ENCODE results near the gene HBS1L. TPM values are rescaled to one million over a fixed set of nuclear protein-coding genes. Genes with fewer than 3 reads are reported as not detected.

Gene HBS1L
- polyA plus RNA-seq, 3 donors = 16.0 to 48.9 (median 36.3) TPM

- H4K20me1 ChIP-seq (ENCODE audit: insufficient read depth, low read length) = no peaks in the 10 kb centered on the region
- no peak overlapping the region for H3K4me3 ChIP-seq (replicated peaks in 1 of 3; ENCODE audit: low read depth in 2 of 3, low read length in 3 of 3)
- H3K27ac ChIP-seq (ENCODE audit: low read depth in 1 of 2, low read length in 2 of 2) = no peak overlapping the region
- H3K27ac Mint-ChIP-seq = no peak overlapping the region
- H3K27me3 Mint-ChIP-seq (ENCODE audit: low read depth in 3 of 3) = peaks cover 4 to 8% (median 4%) of the 10 kb centered on the region in 3 donors
- no peak overlapping the region for H3K4me3 Mint-ChIP-seq
- no peaks in the 10 kb centered on the region for H3K9me3 ChIP-seq (replicated peaks in 1 of 2; ENCODE audit: control insufficient read depth in 1 of 2, insufficient read depth in 1 of 2, low read length in 2 of 2)
- H3K9me3 Mint-ChIP-seq = peaks cover 0 to 2% (median 0%) of the 10 kb centered on the region in 7 donors
- no peaks in the 10 kb centered on the region for H3K36me3 ChIP-seq (replicated peaks in 1 of 2; ENCODE audit: control insufficient read depth in 1 of 2, insufficient read depth in 2 of 2, low read length in 2 of 2)
- no peaks in the 10 kb centered on the region for H3K79me2 ChIP-seq (ENCODE audit: insufficient read depth, low read length)
- 100% methylated on average over 1 of the region's 3 CpGs for WGBS (ENCODE audit: insufficient coverage)
- DNase-seq = no peak
- no peaks in the 10 kb centered on the region for H3K4me1 Mint-ChIP-seq
- no peak overlapping the region for H2AFZ ChIP-seq (ENCODE audit: insufficient read depth, low read depth, low read length, poor library complexity, severe bottlenecking)
- TF ChIP-seq CTCF (IDR thresholded peaks at IDR 0.05) = no peak
- H3K4me2 ChIP-seq (replicated peaks; ENCODE audit: extremely low read depth, low read length, poor library complexity, severe bottlenecking) = no peak overlapping the region
- no peak overlapping the region for H3K9ac ChIP-seq (ENCODE audit: insufficient read depth, low read length, poor library complexity, severe bottlenecking)
- no peaks in the 10 kb centered on the region for H3K27me3 ChIP-seq (ENCODE audit: control insufficient read depth in 2 of 2, insufficient read depth in 2 of 2, low read length in 2 of 2)
- intact Hi-C loops (cut with micrococcal nuclease) = no loop called here
- no peaks in the 10 kb centered on the region for H3K36me3 Mint-ChIP-seq
- no peaks in the 10 kb centered on the region for H3K4me1 ChIP-seq (ENCODE audit: control insufficient read depth in 1 of 2, insufficient read depth in 2 of 2, low read length in 2 of 2)
These were observed 128.8 kb downstream of the HBS1L start for GRCh38 chr6:134925800-134926199.

GRCh38 chr6:134921721-134922261 lies 132.8 kb downstream of the HBS1L start:
- TF ChIP-seq CTCF (IDR thresholded peaks at IDR 0.05) = no peak
- no peak overlapping the region for H2AFZ ChIP-seq (ENCODE audit: insufficient read depth, low read depth, low read length, poor library complexity, severe bottlenecking)
- no peaks in the 10 kb centered on the region for H3K4me1 Mint-ChIP-seq
- H3K4me3 Mint-ChIP-seq = no peak overlapping the region
- no peaks in the 10 kb centered on the region for H4K20me1 ChIP-seq (ENCODE audit: insufficient read depth, low read length)
- H3K27ac Mint-ChIP-seq = no peak overlapping the region
- peaks cover 0 to 9% (median 0%) of the 10 kb centered on the region in 7 donors for H3K9me3 Mint-ChIP-seq
- no peaks in the 10 kb centered on the region for H3K79me2 ChIP-seq (ENCODE audit: insufficient read depth, low read length)
- 95% methylated on average over 6 of the region's 6 CpGs for WGBS (ENCODE audit: insufficient coverage)
- intact Hi-C loops (cut with micrococcal nuclease) = no loop called here
- no peaks in the 10 kb centered on the region for H3K36me3 ChIP-seq (replicated peaks in 1 of 2; ENCODE audit: control insufficient read depth in 1 of 2, insufficient read depth in 2 of 2, low read length in 2 of 2)
- no peak for DNase-seq
- H3K4me2 ChIP-seq (replicated peaks; ENCODE audit: extremely low read depth, low read length, poor library complexity, severe bottlenecking) = no peak overlapping the region
- H3K4me1 ChIP-seq (ENCODE audit: control insufficient read depth in 1 of 2, insufficient read depth in 2 of 2, low read length in 2 of 2) = no peaks in the 10 kb centered on the region
- no peaks in the 10 kb centered on the region for H3K27me3 ChIP-seq (ENCODE audit: control insufficient read depth in 2 of 2, insufficient read depth in 2 of 2, low read length in 2 of 2)
- H3K36me3 Mint-ChIP-seq = no peaks in the 10 kb centered on the region
- H3K9me3 ChIP-seq (replicated peaks in 1 of 2; ENCODE audit: control insufficient read depth in 1 of 2, insufficient read depth in 1 of 2, low read length in 2 of 2) = no peaks in the 10 kb centered on the region
- no peak overlapping the region for H3K27ac ChIP-seq (ENCODE audit: low read depth in 1 of 2, low read length in 2 of 2)
- peaks cover 0 to 4% (median 4%) of the 10 kb centered on the region in 3 donors for H3K27me3 Mint-ChIP-seq (ENCODE audit: low read depth in 3 of 3)
- H3K9ac ChIP-seq (ENCODE audit: insufficient read depth, low read length, poor library complexity, severe bottlenecking) = no peak overlapping the region
- no peak overlapping the region for H3K4me3 ChIP-seq (replicated peaks in 1 of 3; ENCODE audit: low read depth in 2 of 3, low read length in 3 of 3)
